Upper lobe of right lung (tissue), 1 donor: ENCODE data around the gene PTK7. TPM values are rescaled to one million over a fixed set of nuclear protein-coding genes. Genes with fewer than 3 reads are reported as not detected.

Experiments used
- ATAC-seq: fragments of 200-7000 bp; cut with Tn5 transposase; one replicate; pipeline ENCODE4 v1.9.1; 2020; ENCODE audit warnings: mild to moderate bottlenecking, moderate library complexity
- DNase-seq: peaks from one replicate; pipeline ENCODE4 v3.0.0-alpha.2; 2020
- H3K27ac ChIP-seq: fragments of 200-600 bp; one replicate; pipeline ENCODE4 v1.8.0; 2022
- H3K27me3 ChIP-seq: fragments of 200-600 bp; one replicate; pipeline ENCODE4 v1.8.0; 2022; ENCODE audit warnings: mild to moderate bottlenecking
- H3K36me3 ChIP-seq: fragments of 200-600 bp; one replicate; pipeline ENCODE4 v1.8.0; 2022
- H3K4me1 ChIP-seq: fragments of 200-600 bp; one replicate; pipeline ENCODE4 v1.8.0; 2022
- H3K4me3 ChIP-seq: fragments of 200-600 bp; one replicate; pipeline ENCODE4 v1.8.0; 2022; ENCODE audit warnings: mild to moderate bottlenecking
- H3K9me3 ChIP-seq: fragments of 200-600 bp; one replicate; pipeline ENCODE4 v1.8.0; 2022
- intact Hi-C: fragments of 100-400 bp; cut with DNase I; formaldehyde crosslinking; loops from one replicate; pipeline ENCODE4 v1.11.0; 2022
- long read RNA-seq: library from polyadenylated mRNA; unstranded; transcript quantifications from one replicate; pipeline ENCODE4 v2.0.0, GENCODE V29; 2021
- total RNA-seq: library from RNA; stranded (reverse); fragmentation: NEBNext Ultra II Directional; extraction: Animal tissue kit (Norgen Biotek cat#: 25700); gene quantifications from one replicate; pipeline ENCODE4 v1.2.1, GENCODE V29; 2021
- TF ChIP-seq, protein P1 (sequence below): fragments of 200-600 bp; IDR thresholded peaks from one replicate; pipeline ENCODE4 v1.8.0; 2022; ENCODE audit warnings: antibody characterized with exemption
- donor health status: DM: no; HTN: yes; CAD: no; lungs with severe emphysema.

Gene PTK7
- total RNA-seq, result 97.1 TPM
- long read RNA-seq, full-length matches to known transcripts, result 126 of 203 reads
- long read RNA-seq, partial matches to known transcripts, result 68 of 203 reads
- long read RNA-seq, other reads (novel, unspliced or antisense), result 9 of 203 reads

- intact Hi-C loops, result loop anchor here (10.0 kb wide), 1 partner anchor 69 kb away; no protein-coding TSS in a partner anchor
- ATAC-seq (peak; percentile 83), DNase-seq (peak; percentile 85)
- H3K9me3 ChIP-seq, result no peaks in the 10 kb centered on the region
- no peaks in the 10 kb centered on the region for H3K27me3 ChIP-seq
- peak within 1 kb of the TSS; percentile 73 for H3K27ac ChIP-seq
- H3K36me3 ChIP-seq, result no peaks in the 10 kb centered on the region
- peak within 1 kb of the TSS; percentile 74 for H3K4me3 ChIP-seq
- TF ChIP-seq, protein P1, sequence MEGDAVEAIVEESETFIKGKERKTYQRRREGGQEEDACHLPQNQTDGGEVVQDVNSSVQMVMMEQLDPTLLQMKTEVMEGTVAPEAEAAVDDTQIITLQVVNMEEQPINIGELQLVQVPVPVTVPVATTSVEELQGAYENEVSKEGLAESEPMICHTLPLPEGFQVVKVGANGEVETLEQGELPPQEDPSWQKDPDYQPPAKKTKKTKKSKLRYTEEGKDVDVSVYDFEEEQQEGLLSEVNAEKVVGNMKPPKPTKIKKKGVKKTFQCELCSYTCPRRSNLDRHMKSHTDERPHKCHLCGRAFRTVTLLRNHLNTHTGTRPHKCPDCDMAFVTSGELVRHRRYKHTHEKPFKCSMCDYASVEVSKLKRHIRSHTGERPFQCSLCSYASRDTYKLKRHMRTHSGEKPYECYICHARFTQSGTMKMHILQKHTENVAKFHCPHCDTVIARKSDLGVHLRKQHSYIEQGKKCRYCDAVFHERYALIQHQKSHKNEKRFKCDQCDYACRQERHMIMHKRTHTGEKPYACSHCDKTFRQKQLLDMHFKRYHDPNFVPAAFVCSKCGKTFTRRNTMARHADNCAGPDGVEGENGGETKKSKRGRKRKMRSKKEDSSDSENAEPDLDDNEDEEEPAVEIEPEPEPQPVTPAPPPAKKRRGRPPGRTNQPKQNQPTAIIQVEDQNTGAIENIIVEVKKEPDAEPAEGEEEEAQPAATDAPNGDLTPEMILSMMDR, result no peak
- peaks cover 14% of the 10 kb centered on the region for H3K4me1 ChIP-seq
Measured at GRCh38 chr6:43075670-43076463, at the start of gene PTK7. Gene PTK7, plus strand, starts transcription at chr6:43076314. Its CDS starts 175 bp downstream, at chr6:43076489.

DNA sequence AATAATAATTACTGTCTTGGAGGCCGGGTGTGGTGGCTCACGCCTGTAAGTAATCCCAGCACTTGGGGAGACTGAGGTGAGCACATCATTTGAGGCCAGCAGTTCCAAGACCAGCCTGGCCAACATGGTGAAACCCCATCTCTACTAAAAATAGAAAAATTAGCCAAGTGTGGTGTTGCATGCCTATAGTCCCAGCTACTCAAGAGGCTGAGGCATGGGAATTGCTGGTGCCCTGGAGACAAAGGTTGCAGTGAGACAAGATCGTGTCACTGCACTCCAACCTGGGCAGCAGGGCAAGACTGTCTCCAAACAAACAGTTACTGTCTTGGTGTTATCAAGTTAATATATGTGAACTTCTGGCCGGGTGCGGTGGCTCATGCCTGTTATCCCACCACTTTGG lies 49.7 kb upstream of the PTK7 start:
- no peaks in the 10 kb centered on the region for H3K9me3 ChIP-seq
- H3K4me3 ChIP-seq, result no peak overlapping the region
- peaks cover 13% of the 10 kb centered on the region for H3K4me1 ChIP-seq
- TF ChIP-seq, protein P1, result no peak
- no peaks in the 10 kb centered on the region for H3K27me3 ChIP-seq
- no peak overlapping the region for H3K27ac ChIP-seq
- DNase-seq (no peak), ATAC-seq (no peak)
- intact Hi-C loops, result no loop called here
- H3K36me3 ChIP-seq, result peaks cover 67% of the 10 kb centered on the region

GRCh38 chr6:43029120-43029519 lies 47.0 kb upstream of the PTK7 start:
- ATAC-seq (no peak), DNase-seq (no peak)
- no peaks in the 10 kb centered on the region for H3K9me3 ChIP-seq
- no peak overlapping the region for H3K4me3 ChIP-seq
- no peak overlapping the region for H3K27ac ChIP-seq
- no peaks in the 10 kb centered on the region for H3K4me1 ChIP-seq
- H3K36me3 ChIP-seq, result peaks cover 87% of the 10 kb centered on the region
- TF ChIP-seq, protein P1, result no peak
- intact Hi-C loops, result no loop called here
- no peaks in the 10 kb centered on the region for H3K27me3 ChIP-seq

- H3K4me3 ChIP-seq, result no peak overlapping the region
- no peak for DNase-seq
- H3K27ac ChIP-seq, result no peak overlapping the region
- H3K36me3 ChIP-seq, result peaks cover 79% of the 10 kb centered on the region
- no peaks in the 10 kb centered on the region for H3K4me1 ChIP-seq
- TF ChIP-seq, protein P1, result no peak
- intact Hi-C loops, result no loop called here
- no peaks in the 10 kb centered on the region for H3K27me3 ChIP-seq
- no peaks in the 10 kb centered on the region for H3K9me3 ChIP-seq
- no peak for ATAC-seq
Measured at GRCh38 chr6:43032326-43032725, 43.8 kb upstream of the PTK7 start.

- Histone ChIP-seq H3K9me3 (no peaks in the 10 kb centered on the region), H3K4me1 (no peaks in the 10 kb centered on the region), H3K4me3 (no peak overlapping the region), H3K36me3 (peaks cover 80% of the 10 kb centered on the region), H3K27me3 (no peaks in the 10 kb centered on the region), H3K27ac (no peak overlapping the region)
- intact Hi-C loops, result no loop called here
- ATAC-seq (no peak), DNase-seq (no peak)
- TF ChIP-seq, protein P1, result no peak
Measured at GRCh38 chr6:43033496-43034189, 42.5 kb upstream of the PTK7 start.
